GM12892 (cell line): ENCODE measurements around the gene ADGRA1.

Experiments used
- POLR2A ChIP-seq: IDR thresholded peaks from 2 replicates; pipeline ENCODE4 v1.6.1; 2011; ENCODE audit warnings: low read depth, low read length, control low read depth
- TAF1 ChIP-seq: IDR thresholded peaks from 2 replicates; pipeline ENCODE4 v1.6.1; 2011; ENCODE audit warnings: low read depth, mild to moderate bottlenecking, control low read depth, low read length, borderline replicate concordance

DNA sequence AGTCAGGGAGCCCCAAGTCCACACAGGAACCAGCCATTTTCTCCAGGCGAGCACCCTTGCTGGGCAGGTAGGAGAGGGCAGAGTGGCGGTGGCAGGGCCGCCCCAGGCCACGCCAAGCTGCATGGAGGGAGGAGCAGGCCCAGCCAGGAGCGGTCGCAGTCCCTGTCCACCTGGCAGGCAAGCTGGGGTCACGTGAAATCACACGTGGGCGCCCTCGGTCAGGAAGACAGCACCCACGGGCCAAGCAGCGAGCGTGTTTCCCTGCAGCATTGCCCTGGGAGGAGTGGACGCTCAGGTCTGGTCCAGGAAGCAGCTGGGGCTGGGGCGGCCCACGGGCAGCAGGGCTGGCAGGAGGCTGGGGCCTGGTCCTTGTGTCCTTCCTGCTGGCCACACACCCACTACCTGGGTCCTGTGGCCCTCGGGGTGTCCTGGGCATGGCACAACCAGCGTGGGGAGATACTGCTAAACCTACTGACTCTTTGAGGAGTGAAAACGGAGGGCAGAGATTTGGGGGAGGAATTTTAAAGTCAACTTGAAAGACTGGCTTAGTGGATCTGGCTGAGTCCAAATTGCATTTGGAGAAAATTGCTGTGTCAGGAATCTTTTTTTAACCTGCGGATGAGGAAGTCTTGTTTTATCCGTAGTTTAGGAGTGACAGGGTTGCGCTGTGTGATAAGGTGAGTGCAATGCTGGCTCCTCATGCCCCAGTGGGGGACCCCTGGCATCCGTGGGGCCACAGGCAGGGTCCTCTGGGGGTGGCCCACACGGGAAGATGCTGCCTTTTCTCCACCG lies 12.2 kb upstream of the ADGRA1 start:
- TF ChIP-seq POLR2A = no peak
- no peak for TF ChIP-seq TAF1
